Smooth muscle cell (in vitro differentiated cells): ENCODE results near the gene MYO10. TPM values are rescaled to one million over a fixed set of nuclear protein-coding genes. Genes with fewer than 3 reads are reported as not detected.

ENCODE experiments used
- DNase-seq: peaks from one replicate; lab custom pipeline; 2025; ENCODE audit not compliant: unreplicated experiment; lab: John Stamatoyannopoulos, UW
- H2AFZ ChIP-seq: fragments of 200-600 bp; sonication (generic); 2 replicates; pipeline ENCODE4 v1.6.0; 2016; ENCODE audit warnings: antibody characterized with exemption, low read depth, mild to moderate bottlenecking
- H3F3A ChIP-seq: fragments of 200-600 bp; sonication (generic); 2 replicates; pipeline ENCODE4 v1.6.0; 2017; ENCODE audit warnings: antibody characterized with exemption, low read depth
- H3K27ac ChIP-seq: fragments of 200-600 bp; sonication (generic); 2 replicates; pipeline ENCODE4 v1.5.1; 2016; ENCODE audit warnings: low read depth, mild to moderate bottlenecking
- H3K27me3 ChIP-seq: fragments of 200-600 bp; sonication (generic); 2 replicates; pipeline ENCODE4 v1.6.1; 2016; ENCODE audit warnings: low read depth, mild to moderate bottlenecking
- H3K36me3 ChIP-seq: fragments of 200-600 bp; sonication (generic); 2 replicates; pipeline ENCODE4 v1.5.1; 2016; ENCODE audit warnings: low read depth
- H3K4me1 ChIP-seq: fragments of 200-600 bp; sonication (generic); 2 replicates; pipeline ENCODE4 v1.5.1; 2016; ENCODE audit warnings: low read depth
- H3K4me2 ChIP-seq: fragments of 200-600 bp; sonication (generic); 2 replicates; pipeline ENCODE4 v1.6.0; 2016; ENCODE audit warnings: mild to moderate bottlenecking
- H3K4me3 ChIP-seq: fragments of 200-600 bp; sonication (generic); 2 replicates; pipeline ENCODE4 v1.5.1; 2016; ENCODE audit warnings: mild to moderate bottlenecking
- H3K79me2 ChIP-seq: fragments of 200-600 bp; sonication (generic); 2 replicates; pipeline ENCODE4 v1.6.0; 2016; ENCODE audit warnings: low read depth, mild to moderate bottlenecking
- H3K9ac ChIP-seq: fragments of 200-600 bp; sonication (generic); 2 replicates; pipeline ENCODE4 v1.6.0; 2016; ENCODE audit warnings: low read depth
- H3K9me3 ChIP-seq: fragments of 200-600 bp; sonication (generic); replicated peaks from 2 replicates; pipeline ENCODE4 v1.5.1; 2016; ENCODE audit warnings: low read depth
- H4K20me1 ChIP-seq: fragments of 200-600 bp; sonication (generic); 2 replicates; pipeline ENCODE4 v1.6.0; 2016; ENCODE audit warnings: low read depth
- WGBS: methylation state at CpG from one replicate; pipeline ENCODE4 v1.1.7; 2016; ENCODE audit warnings: low lambda C conversion rate; 5-methylcytosine and 5-hydroxymethylcytosine counted together
- polyA plus RNA-seq: library from polyadenylated mRNA; unstranded; fragments of >200 nt; fragmentation: Nextera tagmentation; extraction: Ambion mirVana; gene quantifications from 2 replicates; pipeline ENCODE4 v1.2.1, GENCODE V29; 2016
- total RNA-seq: library from RNA; depleted of rRNA; stranded (reverse); fragments of >200 nt; gene quantifications from 2 replicates; pipeline ENCODE4 v1.2.3, GENCODE V29; 2014
- TF ChIP-seq, protein P1 (sequence below): fragments of 200-600 bp; sonication (generic); IDR thresholded peaks from 2 replicates; pipeline ENCODE4 v1.5.1; 2017; ENCODE audit warnings: borderline replicate concordance, mild to moderate bottlenecking, antibody characterized with exemption; ENCODE audit not compliant: insufficient read depth, poor library complexity, severe bottlenecking

MYO10 gene
- total and polyA plus RNA-seq, 2 experiments from 2014 or later, result 76.4 to 96.8 TPM

DNA sequence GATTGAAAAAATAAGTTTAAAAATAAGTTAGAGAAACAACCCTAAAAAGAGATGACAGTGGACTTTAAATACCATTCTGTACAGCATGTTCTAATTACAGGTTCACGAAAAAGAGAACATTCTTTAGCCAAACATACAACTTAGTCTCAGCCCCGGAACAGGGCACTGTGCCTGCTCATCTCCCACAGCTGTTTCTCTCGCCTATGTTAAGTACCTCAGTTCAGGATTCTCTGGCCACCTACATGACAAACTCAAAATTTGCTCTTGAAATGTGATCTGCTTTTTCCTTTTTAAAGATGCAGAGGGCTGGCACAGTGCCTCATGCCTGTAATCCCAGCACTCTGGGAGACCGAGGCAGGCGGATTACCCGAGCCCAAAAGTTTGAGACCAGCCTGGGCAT, 52.3 kb downstream of the MYO10 start:
- Histone ChIP-seq H2AFZ (no peak overlapping the region), H3K9ac (no peak overlapping the region), H3K27ac (no peak overlapping the region), H3K9me3 (no peaks in the 10 kb centered on the region), H3K4me3 (no peak overlapping the region), H3F3A (no peaks in the 10 kb centered on the region), H3K4me1 (peaks cover 16% of the 10 kb centered on the region), H4K20me1 (peaks cover 100% of the 10 kb centered on the region), H3K4me2 (no peak overlapping the region), H3K36me3 (no peaks in the 10 kb centered on the region), H3K79me2 (peaks cover 100% of the 10 kb centered on the region), H3K27me3 (no peaks in the 10 kb centered on the region)
- TF ChIP-seq, protein P1, sequence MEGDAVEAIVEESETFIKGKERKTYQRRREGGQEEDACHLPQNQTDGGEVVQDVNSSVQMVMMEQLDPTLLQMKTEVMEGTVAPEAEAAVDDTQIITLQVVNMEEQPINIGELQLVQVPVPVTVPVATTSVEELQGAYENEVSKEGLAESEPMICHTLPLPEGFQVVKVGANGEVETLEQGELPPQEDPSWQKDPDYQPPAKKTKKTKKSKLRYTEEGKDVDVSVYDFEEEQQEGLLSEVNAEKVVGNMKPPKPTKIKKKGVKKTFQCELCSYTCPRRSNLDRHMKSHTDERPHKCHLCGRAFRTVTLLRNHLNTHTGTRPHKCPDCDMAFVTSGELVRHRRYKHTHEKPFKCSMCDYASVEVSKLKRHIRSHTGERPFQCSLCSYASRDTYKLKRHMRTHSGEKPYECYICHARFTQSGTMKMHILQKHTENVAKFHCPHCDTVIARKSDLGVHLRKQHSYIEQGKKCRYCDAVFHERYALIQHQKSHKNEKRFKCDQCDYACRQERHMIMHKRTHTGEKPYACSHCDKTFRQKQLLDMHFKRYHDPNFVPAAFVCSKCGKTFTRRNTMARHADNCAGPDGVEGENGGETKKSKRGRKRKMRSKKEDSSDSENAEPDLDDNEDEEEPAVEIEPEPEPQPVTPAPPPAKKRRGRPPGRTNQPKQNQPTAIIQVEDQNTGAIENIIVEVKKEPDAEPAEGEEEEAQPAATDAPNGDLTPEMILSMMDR, result no peak
- no peak for DNase-seq
- WGBS, result 81% methylated on average over 6 of the region's 6 CpGs

DNA sequence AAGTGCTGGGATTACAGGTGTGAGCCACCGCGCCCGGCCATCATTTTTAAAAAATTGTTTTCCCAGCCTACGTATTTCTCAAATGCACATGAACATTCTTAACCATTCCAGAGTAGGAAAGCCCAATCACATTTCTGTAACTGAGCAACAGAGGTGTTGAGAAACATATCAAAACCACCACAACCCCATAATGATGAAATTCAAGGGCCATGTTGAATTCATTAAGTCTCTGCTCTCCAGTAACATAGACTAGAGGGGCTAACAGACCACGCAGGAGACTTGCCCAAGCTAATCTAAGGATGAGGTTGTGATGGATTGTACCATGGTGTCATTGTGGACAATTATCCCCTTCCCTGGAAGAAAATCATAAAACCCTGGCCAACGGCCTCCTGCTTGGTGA, 52.9 kb downstream of the MYO10 start:
- no peaks in the 10 kb centered on the region for H3K9me3 ChIP-seq
- DNase-seq, result no peak
- H3K27ac ChIP-seq, result no peak overlapping the region
- H3K4me3 ChIP-seq, result no peak overlapping the region
- H3K4me1 ChIP-seq, result peaks cover 16% of the 10 kb centered on the region
- peaks cover 100% of the 10 kb centered on the region for H3K79me2 ChIP-seq
- H2AFZ ChIP-seq, result no peak overlapping the region
- 92% methylated on average over 6 of the region's 6 CpGs for WGBS
- no peaks in the 10 kb centered on the region for H3K36me3 ChIP-seq
- TF ChIP-seq, protein P1, result no peak
- H4K20me1 ChIP-seq, result peaks cover 100% of the 10 kb centered on the region
- no peak overlapping the region for H3K9ac ChIP-seq
- H3F3A ChIP-seq, result peaks cover 5% of the 10 kb centered on the region
- H3K4me2 ChIP-seq, result no peak overlapping the region
- no peaks in the 10 kb centered on the region for H3K27me3 ChIP-seq

DNA sequence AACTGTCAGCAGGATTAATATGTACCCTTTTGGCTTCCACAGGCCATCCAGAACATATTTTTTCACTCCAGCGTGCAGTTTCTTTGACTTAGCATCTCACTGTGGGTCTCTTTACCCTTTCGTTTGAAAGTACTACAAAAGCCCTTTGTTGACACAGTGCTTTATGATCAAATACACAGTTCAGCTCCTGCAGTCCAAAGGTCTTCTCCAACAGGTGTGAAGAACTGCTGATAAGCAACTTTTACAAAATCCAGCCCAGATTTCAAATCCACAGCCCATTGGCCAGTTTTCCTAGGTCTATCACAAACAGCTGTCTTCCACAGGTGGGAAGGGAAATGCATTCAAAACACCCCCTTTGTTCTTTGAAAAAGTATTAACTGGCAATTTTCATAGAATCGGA, 54.8 kb downstream of the MYO10 start:
- Histone ChIP-seq H2AFZ (no peak overlapping the region), H3K36me3 (no peaks in the 10 kb centered on the region), H3K27ac (no peak overlapping the region), H3K4me1 (peaks cover 12% of the 10 kb centered on the region), H3K4me2 (no peak overlapping the region), H3F3A (peaks cover 9% of the 10 kb centered on the region), H3K9ac (no peak overlapping the region), H4K20me1 (peaks cover 100% of the 10 kb centered on the region), H3K27me3 (no peaks in the 10 kb centered on the region), H3K79me2 (peaks cover 100% of the 10 kb centered on the region), H3K4me3 (no peak overlapping the region), H3K9me3 (no peaks in the 10 kb centered on the region)
- DNase-seq, result no peak
- TF ChIP-seq, protein P1, result no peak
- WGBS, result 87% methylated on average over 3 of the region's 3 CpGs

DNA sequence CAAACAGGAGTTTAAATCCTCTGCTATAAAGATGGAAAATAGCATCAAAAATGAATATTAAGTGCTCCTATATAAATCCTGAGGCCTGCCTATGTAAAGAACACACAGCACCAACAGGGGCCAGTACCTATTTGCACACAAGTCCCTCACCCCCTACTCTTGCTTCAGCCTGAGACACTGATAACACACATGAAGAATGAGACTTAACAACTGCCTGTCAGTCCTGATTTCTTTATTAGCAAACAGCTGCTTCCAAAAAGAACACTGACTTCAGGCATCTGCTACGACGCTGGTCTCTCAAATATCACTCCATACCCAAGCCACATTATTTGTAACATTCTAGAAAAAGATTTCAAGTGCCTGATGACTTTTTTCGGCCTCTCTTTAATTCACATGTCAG, 55.5 kb downstream of the MYO10 start:
- Histone ChIP-seq H4K20me1 (peaks cover 100% of the 10 kb centered on the region), H2AFZ (no peak overlapping the region), H3K9me3 (no peaks in the 10 kb centered on the region), H3K27me3 (no peaks in the 10 kb centered on the region), H3K4me2 (no peak overlapping the region), H3K9ac (no peak overlapping the region), H3K4me1 (peaks cover 11% of the 10 kb centered on the region), H3F3A (peaks cover 9% of the 10 kb centered on the region), H3K27ac (no peak overlapping the region), H3K4me3 (no peak overlapping the region), H3K36me3 (peaks cover 2% of the 10 kb centered on the region), H3K79me2 (peaks cover 100% of the 10 kb centered on the region)
- DNase-seq, result no peak
- TF ChIP-seq, protein P1, result no peak
- WGBS, result 61% methylated on average over 3 of the region's 3 CpGs
